GM21529 (cell line): ENCODE measurements around the gene TPCN2.
"Not testable (repeated sequence)": the region's sequence is repeated elsewhere in the genome, so short reads cannot be mapped to it uniquely, and the experiment has no call there.

ENCODE experiments used
- ATAC-seq: cut with Tn5 transposase; IDR thresholded peaks from one replicate; pipeline ENCODE4 v1.9.1; 2021; ENCODE audit not compliant: unreplicated experiment

Gene TPCN2

DNA sequence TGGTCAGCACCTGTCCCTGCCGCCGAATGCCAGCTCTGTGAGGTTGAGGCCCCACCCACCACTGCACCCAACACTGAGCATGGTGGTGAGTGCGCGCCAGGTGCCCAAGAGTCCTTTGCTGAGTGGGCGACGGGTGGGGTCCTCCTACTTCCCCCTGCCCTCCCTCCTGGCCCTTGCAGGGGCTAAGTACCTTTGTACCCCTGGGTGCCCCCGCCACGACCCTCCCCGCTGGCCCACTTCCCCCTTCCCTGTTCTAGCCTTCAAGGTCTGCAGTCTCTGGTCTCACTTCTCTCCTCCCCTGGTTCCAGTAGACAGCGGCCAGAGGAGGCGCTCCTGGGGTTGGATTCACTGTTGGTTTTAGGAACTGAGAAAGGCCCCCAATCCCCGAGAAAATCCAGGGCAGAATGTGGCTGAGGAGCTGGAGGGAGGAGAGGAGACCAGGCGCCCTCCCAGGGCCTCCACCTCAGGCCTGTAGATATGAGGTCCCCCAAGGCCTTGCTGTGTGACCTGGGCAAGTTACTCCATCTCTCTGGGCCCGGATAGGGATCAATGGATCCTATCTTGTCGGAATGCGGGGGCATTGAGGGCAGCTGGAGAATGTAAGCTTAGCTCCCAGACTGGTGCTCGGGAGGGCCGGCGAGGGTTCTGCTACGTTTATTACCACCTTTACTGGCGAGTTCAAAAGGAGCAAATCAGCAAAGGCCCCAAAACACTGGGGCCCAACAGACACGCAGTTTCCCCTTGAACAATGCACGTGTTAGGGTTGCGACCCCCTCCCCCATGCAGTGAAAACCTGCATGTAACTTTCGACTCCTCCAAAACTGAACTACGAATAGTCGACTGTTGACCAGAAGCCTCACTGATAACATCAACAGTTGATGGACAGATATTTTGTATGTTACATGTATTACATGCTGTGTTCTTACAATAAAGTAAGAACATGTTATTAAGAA lies 75.1 kb downstream of the TPCN2 start:
- ATAC-seq = no peak

GRCh38 chr11:69125861-69126260 lies 77.1 kb downstream of the TPCN2 start:
- no peak for ATAC-seq

GRCh38 chr11:69126286-69126685 lies 77.6 kb downstream of the TPCN2 start:
- ATAC-seq = no peak

- ATAC-seq = no peak
Measured at GRCh38 chr11:69127081-69127850, 78.5 kb downstream of the TPCN2 start.

DNA sequence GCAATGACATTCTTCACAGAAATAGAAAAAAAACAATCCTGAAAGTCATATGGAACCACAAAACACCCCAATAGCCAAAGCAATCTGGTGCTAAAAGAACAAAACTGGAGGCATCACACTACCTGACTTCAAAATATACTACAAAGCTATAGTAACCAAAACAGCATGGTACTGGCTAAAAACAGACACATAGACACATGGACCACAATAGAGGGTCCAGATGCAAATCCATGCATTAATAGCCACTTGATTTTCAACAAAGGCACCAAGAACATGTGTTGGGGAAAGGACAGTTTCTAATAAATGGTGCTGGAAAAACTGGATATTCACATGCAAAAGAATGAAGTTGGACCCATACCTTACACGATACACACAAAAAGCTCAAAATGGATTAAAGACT lies 79.2 kb downstream of the TPCN2 start:
- ATAC-seq = no peak

GRCh38 chr11:69129053-69129452 lies 80.3 kb downstream of the TPCN2 start:
- ATAC-seq = no peak

- ATAC-seq = no peak
Measured at GRCh38 chr11:69129647-69130046, 80.9 kb downstream of the TPCN2 start.

- no peak for ATAC-seq
Measured at GRCh38 chr11:69130654-69131053, 81.9 kb downstream of the TPCN2 start.

GRCh38 chr11:69131121-69131566 lies 82.4 kb downstream of the TPCN2 start:
- no peak for ATAC-seq

GRCh38 chr11:69131644-69132300 lies 83.0 kb downstream of the TPCN2 start:
- no peak for ATAC-seq

DNA sequence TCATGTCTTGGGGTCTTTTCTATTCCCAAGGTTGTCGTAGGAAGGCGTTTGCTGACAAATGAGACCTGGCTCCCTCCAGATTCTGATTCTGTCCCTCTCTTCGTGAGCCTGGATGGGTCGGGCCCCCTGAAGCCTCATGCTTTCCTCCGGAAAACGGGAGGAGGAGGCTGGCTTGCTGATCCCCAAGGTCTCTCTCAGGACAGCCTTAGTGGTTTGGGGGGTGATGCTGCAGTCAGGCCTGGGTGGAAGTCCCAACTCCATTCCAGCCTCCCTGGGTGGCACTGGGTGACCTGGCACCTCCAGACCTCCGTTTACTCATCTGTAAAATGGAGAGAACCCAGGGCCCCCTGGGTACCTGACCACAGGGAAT lies 83.6 kb downstream of the TPCN2 start:
- ATAC-seq = no peak

DNA sequence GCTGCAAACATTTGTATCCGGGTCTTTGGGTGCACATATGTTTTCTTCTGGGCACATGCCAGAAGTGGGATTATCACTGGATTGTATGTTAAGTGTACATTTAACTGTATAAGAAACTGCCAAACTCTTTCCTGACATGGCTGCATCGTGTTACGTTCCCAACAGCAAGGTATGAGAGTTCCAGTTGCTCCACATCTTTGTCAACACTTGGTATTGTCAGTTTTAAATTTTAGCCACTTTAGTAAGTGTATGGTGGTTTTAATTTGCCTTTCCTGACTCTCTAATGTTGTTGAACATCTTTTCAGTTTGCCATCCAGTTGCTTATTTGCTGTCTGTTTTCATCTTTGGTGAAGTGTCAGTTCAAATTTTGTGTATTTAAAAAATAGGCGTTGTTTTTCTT lies 84.5 kb downstream of the TPCN2 start:
- no peak for ATAC-seq

GRCh38 chr11:69134182-69134581 lies 85.5 kb downstream of the TPCN2 start:
- not testable (repeated sequence) for ATAC-seq

DNA sequence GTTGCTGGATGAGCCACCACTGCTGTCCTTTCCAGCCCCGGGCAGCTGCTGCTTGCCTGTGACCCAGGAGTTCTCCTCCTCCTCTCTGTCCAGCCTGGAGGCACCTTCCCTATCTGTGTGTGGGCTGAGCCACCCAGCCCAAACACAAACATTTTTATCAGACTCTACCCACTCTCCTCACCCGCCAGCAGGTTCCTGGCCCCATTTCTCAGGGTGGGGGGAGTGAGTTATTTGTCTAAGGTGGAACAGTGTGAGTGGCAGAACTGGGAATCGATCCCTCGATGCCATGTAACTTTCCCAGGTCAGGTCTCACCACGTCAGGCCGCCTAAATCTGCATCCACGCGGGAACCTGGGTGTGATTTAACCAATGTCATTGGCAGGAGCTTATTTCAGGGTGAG lies 86.2 kb downstream of the TPCN2 start:
- ATAC-seq = no peak

GRCh38 chr11:69135420-69136363 lies 87.0 kb downstream of the TPCN2 start:
- no peak for ATAC-seq

GRCh38 chr11:69136471-69136870 lies 87.7 kb downstream of the TPCN2 start:
- no peak for ATAC-seq

GRCh38 chr11:69137151-69137844 lies 88.6 kb downstream of the TPCN2 start:
- ATAC-seq = no peak

DNA sequence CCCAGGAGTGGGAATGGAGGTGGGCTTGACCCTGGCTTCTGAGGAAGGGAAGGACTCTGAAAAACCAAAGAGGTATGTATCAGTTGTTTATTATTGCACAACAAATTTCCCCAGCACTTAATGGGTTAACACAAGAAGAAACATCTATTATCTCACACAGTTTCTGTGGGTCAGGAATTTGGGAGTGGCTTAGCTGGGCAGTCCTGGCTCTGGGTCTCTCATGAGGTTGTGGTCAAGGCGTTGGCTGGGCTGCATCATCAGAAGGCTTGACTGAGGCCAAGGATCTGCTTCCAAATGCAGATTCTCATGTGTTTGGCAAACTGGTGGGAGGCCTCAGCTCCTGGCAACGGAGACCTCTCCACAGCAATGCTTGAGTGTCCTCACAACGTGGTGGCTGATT lies 89.5 kb downstream of the TPCN2 start:
- ATAC-seq = no peak

DNA sequence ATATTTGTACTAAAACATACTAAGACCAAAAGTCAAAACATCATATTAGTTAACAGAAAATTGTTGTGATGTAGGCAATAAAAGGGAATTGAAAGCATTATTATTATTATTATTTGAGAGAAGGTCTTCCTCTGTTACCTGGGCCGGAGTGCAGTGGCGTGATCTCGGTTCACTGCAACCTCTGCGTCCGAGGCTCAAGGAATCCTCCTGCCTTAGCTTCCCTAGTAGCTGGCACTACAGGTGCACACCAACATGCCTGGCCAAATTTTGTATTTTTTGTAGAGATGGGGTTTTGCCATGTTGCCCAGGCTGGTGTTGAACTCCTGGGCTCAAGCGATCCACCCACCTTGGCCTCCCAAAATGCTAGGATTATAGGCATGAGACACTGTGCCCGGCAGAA lies 91.4 kb downstream of the TPCN2 start:
- ATAC-seq = not testable (repeated sequence)

DNA sequence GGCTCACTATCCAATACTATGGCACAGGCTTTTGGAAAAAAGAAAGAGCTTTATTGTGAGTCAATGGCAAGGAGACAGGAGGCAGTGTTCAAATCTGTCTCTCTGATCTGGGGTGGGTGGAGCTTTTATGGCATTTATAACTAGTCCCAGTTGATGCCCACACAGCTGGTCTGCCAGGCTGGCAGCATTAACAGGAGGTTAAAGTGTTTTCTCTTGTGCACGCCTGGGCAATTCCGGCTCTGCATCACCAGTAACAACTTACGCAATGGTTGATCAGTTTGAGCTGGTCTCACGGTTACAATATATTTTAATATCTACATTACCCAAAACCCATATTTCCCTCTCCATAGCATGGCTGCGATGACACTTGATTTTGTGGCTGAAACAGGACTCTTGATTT lies 91.9 kb downstream of the TPCN2 start:
- ATAC-seq = no peak
